ENCODE measurements around the gene ARHGAP1. TPM values are rescaled to one million over a fixed set of nuclear protein-coding genes. Genes with fewer than 3 reads are reported as not detected.

The ARHGAP1 gene
- total and polyA plus RNA-seq, 2 donors (not counting 3 experiments of a cell fraction or from before 2014, with no cell fraction given): 30.9 to 58.2 TPM

DNA sequence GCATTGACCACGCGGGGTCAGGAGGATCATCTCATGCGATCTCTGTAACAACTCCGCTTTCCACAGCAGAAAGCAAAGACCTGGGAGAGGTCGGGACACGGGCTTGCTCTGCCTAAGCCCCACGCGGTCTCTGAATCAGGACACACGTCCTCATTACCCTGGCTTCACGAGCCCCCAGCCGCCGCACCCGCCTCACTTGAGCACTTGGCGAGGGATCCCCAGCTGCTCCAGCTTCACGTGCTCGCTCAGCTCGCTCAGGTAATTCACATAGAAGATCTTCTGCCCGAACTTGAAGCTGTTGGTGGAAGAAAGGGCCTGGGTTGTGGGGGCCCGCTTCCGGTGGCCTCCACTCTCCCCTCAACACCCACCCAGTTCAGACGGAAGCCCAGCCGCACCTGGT, 19.6 kb downstream of the ARHGAP1 start:
- no peak for DNase-seq (ENCODE audit: low read depth, low spot score)
- intact Hi-C loops (cut with micrococcal nuclease): no loop called here
- no peaks in the 10 kb centered on the region for H3K4me1 ChIP-seq (ENCODE audit: control insufficient read depth, extremely low read depth, insufficient read depth, low read length)
- no peak overlapping the region for H3K4me2 ChIP-seq (ENCODE audit: insufficient read depth, low read length)
- H3K27me3 ChIP-seq (ENCODE audit: control insufficient read depth in 2 of 2, insufficient read depth in 2 of 2, low read length in 2 of 2): no peaks in the 10 kb centered on the region
- H3K79me2 ChIP-seq (ENCODE audit: control insufficient read depth, insufficient read depth, low read length): no peaks in the 10 kb centered on the region
- no peak overlapping the region for H3K27ac ChIP-seq (ENCODE audit: insufficient read depth, low read depth, low read length)
- no TSS peak for BruUV-seq (replicated peaks)
- no peaks in the 10 kb centered on the region for H3K9me1 ChIP-seq (replicated peaks; ENCODE audit: control insufficient read depth, extremely low read depth, insufficient read depth, low read length)
- no peaks in the 10 kb centered on the region for H3K9me3 ChIP-seq (replicated peaks; ENCODE audit: control insufficient read depth, insufficient read depth, low read length)
- FAIRE-seq: no peak
- no peaks in the 10 kb centered on the region for H4K20me1 ChIP-seq (replicated peaks; ENCODE audit: control insufficient read depth, extremely low read depth, insufficient read depth, low read length)
- H3K9ac ChIP-seq (replicated peaks; ENCODE audit: extremely low read depth, insufficient read depth, low read length): no peak overlapping the region
- H3K4me3 ChIP-seq (replicated peaks in 1 of 3; ENCODE audit: insufficient read depth in 1 of 3, low read depth in 1 of 3, low read length in 3 of 3): no peak overlapping the region
- peaks cover 0 to 29% of the 10 kb centered on the region in 2 experiments for H3K36me3 ChIP-seq (ENCODE audit: control insufficient read depth in 2 of 2, extremely low read depth in 1 of 2, insufficient read depth in 2 of 2, low read length in 2 of 2)
- H2AFZ ChIP-seq (ENCODE audit: low read depth, low read length): no peak overlapping the region
- CTCF ChIA-PET: no interaction called here
- dilution Hi-C loops (cut with MboI; ENCODE audit: extremely low pct_ligation_motif_present, low sequenced_read_pairs): no loop called here
- TF ChIP-seq GATA2 (IDR thresholded peaks at IDR 0.05; ENCODE audit: insufficient read depth, insufficient read length, low read depth, low read length) (no peak), POLR2A (IDR thresholded peaks at IDR 0.05; ENCODE audit: low read depth, low read length) (no peak), EZH2 (IDR thresholded peaks at IDR 0.05; ENCODE audit: borderline replicate concordance, low read depth, low read length, severe bottlenecking) (no peak)
- POLR2A ChIA-PET: no interaction called here

GRCh38 chr11:46680164-46680760, 20.2 kb downstream of the ARHGAP1 start:
- Histone ChIP-seq H3K27me3 (ENCODE audit: control insufficient read depth in 2 of 2, insufficient read depth in 2 of 2, low read length in 2 of 2) (no peaks in the 10 kb centered on the region), H3K4me1 (ENCODE audit: control insufficient read depth, extremely low read depth, insufficient read depth, low read length) (no peaks in the 10 kb centered on the region), H3K9ac (replicated peaks; ENCODE audit: extremely low read depth, insufficient read depth, low read length) (no peak overlapping the region), H3K9me1 (replicated peaks; ENCODE audit: control insufficient read depth, extremely low read depth, insufficient read depth, low read length) (no peaks in the 10 kb centered on the region), H4K20me1 (replicated peaks; ENCODE audit: control insufficient read depth, extremely low read depth, insufficient read depth, low read length) (no peaks in the 10 kb centered on the region), H3K27ac (ENCODE audit: insufficient read depth, low read depth, low read length) (no peak overlapping the region), H3K36me3 (ENCODE audit: control insufficient read depth in 2 of 2, extremely low read depth in 1 of 2, insufficient read depth in 2 of 2, low read length in 2 of 2) (peaks cover 0 to 29% of the 10 kb centered on the region in 2 experiments), H3K4me3 (replicated peaks in 1 of 3; ENCODE audit: insufficient read depth in 1 of 3, low read depth in 1 of 3, low read length in 3 of 3) (no peak overlapping the region), H2AFZ (ENCODE audit: low read depth, low read length) (no peak overlapping the region), H3K4me2 (ENCODE audit: insufficient read depth, low read length) (no peak overlapping the region), H3K79me2 (ENCODE audit: control insufficient read depth, insufficient read depth, low read length) (no peaks in the 10 kb centered on the region), H3K9me3 (replicated peaks; ENCODE audit: control insufficient read depth, insufficient read depth, low read length) (no peaks in the 10 kb centered on the region)
- CTCF ChIA-PET: no interaction called here
- DNase-seq (ENCODE audit: low read depth, low spot score) (no peak), FAIRE-seq (no peak)
- TF ChIP-seq FOS (IDR thresholded peaks at IDR 0.05; ENCODE audit: borderline replicate concordance, insufficient read depth, low read length) (no peak), POLR2A (IDR thresholded peaks at IDR 0.05; ENCODE audit: low read depth, low read length) (no peak), JUN (IDR thresholded peaks at IDR 0.05; ENCODE audit: borderline replicate concordance, insufficient read depth, insufficient read length, low read depth) (no peak), POLR2AphosphoS5 (IDR thresholded peaks at IDR 0.05; ENCODE audit: insufficient read depth, low read depth, low read length) (no peak), MYC (IDR thresholded peaks at IDR 0.05; ENCODE audit: low read depth, low read length) (no peak), GATA2 (IDR thresholded peaks at IDR 0.05; ENCODE audit: insufficient read depth, insufficient read length, low read depth, low read length) (no peak), EZH2 (IDR thresholded peaks at IDR 0.05; ENCODE audit: borderline replicate concordance, low read depth, low read length, severe bottlenecking) (no peak), CTCF (IDR thresholded peaks at IDR 0.05; ENCODE audit: extremely low read depth in 1 of 2, insufficient read depth in 1 of 2, low read depth in 1 of 2, low read length in 2 of 2) (no peak)
- TF ChIP-seq, protein P1, sequence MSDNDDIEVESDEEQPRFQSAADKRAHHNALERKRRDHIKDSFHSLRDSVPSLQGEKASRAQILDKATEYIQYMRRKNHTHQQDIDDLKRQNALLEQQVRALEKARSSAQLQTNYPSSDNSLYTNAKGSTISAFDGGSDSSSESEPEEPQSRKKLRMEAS (IDR thresholded peaks at IDR 0.05; ENCODE audit: insufficient read depth, insufficient read length): no peak
- BruUV-seq (replicated peaks): no TSS peak
- POLR2A ChIA-PET: no interaction called here
- intact Hi-C loops (cut with micrococcal nuclease) (no loop called here), dilution Hi-C loops (cut with MboI; ENCODE audit: extremely low pct_ligation_motif_present, low sequenced_read_pairs) (no loop called here)
